Activated T-cell treated with anti-CD3 and anti-CD28 coated beads for 4 hours (primary cell): ENCODE measurements around the gene RELN.

ENCODE experiments used
- DNase-seq: peaks from one replicate; pipeline ENCODE4 v3.0.0-alpha.2; 2020

RELN gene

DNA sequence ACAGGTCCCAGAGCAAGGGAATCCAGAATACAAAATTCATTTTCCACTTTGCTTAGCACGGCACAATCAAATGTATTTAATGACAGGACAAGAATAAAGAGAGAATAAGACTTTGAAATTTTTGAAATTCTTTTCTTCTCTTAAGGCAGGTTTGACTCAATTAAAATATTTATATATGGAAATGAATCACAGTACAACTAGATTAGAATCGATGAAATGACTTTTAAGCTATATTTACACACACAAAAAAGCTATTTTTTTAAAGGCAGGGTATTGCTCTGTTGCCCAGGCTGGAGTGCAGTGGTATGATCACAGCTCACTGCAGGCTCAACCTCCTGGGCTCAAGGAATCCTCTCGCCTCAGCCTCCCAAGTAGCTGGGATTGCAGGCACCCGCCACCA lies 278.0 kb downstream of the RELN start:
- no peak for DNase-seq

DNA sequence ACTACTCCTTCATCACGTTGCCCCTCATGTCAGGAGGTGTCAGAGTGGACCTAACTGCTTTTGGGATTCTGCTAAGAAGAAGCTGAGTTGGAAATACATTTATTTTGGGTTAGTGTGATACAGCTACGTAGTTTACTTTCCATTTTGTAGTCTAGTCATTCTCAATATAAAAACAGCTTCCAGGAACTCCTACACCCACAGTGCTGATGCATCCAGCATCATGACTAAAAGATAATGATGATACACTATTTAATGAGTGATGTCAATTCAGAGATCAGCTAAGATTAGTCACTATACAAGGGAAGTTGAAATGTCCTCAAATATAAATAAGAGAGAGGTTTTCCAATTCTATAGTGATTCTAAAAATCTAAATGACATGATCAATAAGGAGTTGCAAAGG lies 279.2 kb downstream of the RELN start:
- no peak for DNase-seq

DNA sequence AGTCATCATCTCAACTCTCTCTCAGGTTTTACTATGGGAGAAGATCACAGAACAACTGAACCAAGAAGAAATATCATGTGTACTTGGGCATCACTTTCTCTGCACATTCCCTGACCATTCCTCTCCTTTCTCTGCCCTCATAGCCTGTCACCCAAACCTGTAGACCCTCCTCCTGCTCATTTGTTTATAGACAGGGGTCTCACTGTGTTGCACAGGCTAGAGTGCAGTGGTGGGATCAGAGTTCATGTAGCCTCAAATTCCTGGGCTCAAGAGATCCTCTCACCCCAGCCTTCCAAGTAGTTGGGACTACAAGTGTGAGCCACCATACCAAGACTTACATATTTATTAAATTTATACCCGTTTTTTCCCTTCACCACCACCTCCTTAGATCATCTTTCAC lies 282.7 kb downstream of the RELN start:
- DNase-seq: no peak

DNA sequence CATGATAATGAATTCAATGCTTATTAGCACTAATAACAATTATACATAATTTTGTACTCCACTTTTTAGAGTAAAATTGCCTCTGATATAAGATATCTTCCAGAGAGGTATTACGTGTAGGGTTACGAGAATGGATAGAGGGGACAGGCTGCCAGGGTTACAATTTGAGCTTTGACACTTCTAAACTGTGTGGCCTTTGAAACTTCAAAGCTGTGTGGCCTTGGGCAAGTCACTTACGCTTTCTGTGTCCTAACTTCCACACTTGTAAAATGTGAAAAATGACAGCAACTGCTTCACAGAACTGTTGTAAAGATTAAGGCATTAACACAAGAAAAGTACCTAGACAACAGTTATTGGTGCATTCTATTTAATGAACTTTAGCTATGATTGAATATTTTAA lies 283.9 kb downstream of the RELN start:
- DNase-seq: no peak

DNA sequence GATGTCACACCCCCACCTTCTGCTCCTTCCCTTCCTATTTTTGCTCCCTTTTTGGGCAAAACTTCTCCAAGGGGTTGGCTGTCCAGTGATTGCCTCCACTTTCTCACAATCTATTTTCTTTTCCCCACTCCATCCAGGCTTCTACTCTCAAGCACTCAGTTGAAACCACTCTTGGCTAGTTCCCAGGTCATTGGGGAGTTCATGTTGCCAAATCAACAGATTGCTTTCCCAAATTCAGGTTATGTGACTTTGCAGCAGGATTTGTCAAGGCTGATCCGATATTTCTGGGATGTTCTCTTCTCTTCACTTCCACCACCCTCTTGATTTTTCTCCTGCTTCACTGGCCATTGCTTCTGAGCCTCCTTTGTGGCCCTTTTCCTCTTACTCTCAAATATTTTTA lies 284.8 kb downstream of the RELN start:
- no peak for DNase-seq

DNA sequence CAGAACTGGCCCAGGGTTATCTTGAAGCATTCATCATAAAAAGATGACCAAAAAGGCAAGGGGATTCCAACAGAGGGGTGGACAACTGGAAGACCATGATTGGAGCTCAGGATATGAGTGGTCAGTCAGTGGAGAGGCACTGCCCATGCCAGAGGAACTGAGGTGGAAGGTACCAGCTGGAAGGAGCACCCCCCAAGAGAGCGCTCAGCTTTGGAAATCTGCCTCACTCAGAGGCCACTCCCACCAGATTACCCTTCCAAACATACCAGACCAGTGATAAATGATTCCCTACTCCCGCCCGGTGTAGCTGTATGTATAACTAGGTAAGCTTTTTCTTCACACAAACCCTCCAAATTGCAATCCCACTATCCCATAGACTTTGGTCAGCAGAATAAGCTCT lies 286.5 kb downstream of the RELN start:
- no peak for DNase-seq

DNA sequence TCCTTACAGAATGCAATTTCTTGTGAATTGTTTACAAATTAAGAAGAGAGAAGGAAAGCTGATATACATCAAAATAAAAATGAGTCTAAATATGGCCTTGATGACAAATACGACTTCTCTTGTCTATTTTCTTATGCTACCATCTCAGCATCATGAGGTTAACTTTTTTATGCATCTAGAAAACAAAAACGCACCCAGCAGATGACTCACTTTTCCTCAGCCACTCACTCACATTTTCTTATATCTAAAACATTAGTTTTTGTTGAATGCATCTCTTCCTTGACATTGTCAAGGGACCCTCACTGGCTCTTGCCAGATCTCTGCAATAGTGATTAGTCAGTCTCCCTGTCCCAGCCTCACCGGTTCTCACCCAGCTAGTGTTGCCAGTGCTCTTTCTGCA lies 287.0 kb downstream of the RELN start:
- DNase-seq: no peak

DNA sequence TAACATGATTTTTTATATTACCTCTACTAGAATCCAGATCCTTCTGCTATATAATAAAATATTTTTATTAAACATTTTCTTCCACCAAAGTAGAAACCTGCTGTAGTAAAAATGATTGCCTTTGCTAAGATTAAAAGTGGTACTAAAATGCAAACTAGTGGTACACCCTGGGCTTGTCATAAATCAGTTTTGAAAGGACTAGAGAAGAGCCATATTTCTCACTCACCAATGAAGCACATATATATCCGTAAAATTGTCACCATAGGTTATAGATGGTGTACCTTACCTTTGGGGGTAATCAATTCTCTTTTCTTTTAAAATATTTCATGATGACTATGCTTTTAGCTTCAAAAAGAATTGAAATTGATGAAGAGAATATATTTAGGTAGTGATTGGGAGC lies 290.4 kb downstream of the RELN start:
- DNase-seq: no peak

DNA sequence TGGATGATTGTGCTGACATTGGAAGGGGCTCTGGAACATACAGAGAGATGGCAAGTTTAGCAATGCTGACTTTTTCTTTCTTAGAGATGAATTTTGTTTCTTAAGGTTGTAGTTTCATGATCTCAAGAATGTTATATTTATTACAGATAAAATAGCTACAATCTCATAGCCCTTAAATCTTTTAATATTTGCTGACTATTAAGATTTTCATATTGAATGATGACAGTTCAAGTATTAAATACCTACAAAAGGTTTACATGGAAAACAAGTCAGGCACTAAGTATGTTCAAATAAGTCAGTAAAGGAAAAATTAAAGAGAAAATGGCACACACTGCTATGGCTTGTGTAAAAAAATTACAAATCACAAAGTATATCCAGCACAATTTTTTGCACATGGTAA lies 291.4 kb downstream of the RELN start:
- no peak for DNase-seq

DNA sequence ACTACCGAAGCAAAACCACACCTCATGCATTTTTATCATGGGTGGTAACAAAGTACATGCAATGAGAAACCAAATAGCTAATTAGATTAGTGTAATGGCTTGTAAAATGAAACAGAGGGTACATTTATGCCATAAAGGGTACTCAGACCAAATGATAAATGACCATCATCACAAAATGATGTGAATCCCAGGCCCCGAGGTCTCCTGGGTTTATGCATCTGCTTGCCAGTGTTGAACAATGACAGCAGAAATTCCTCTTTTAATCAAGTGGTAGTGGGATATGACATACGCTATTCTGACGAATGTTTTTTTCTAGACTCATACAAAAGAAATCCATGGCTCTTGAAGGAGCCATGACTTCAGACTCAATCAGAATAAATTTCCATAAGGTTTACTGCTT lies 293.9 kb downstream of the RELN start:
- DNase-seq: no peak

DNA sequence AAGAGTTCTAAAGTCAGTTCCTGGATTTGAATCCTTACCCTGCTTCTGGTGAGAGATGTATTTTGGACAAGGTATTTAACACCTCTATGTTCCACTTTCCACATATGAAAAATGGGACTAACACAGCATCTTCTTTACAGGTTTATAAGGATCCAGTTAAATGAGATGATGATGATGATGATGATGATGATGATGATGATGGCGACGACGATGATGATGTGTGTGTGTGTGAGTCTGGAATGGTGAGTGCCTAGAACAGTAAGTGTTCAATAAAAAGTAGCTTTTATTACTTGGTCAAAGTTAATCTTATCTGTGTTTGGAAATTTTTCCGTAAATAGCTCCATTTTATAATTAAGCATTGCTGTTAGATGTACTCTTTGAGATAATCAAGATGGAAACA lies 295.2 kb downstream of the RELN start:
- DNase-seq: no peak

DNA sequence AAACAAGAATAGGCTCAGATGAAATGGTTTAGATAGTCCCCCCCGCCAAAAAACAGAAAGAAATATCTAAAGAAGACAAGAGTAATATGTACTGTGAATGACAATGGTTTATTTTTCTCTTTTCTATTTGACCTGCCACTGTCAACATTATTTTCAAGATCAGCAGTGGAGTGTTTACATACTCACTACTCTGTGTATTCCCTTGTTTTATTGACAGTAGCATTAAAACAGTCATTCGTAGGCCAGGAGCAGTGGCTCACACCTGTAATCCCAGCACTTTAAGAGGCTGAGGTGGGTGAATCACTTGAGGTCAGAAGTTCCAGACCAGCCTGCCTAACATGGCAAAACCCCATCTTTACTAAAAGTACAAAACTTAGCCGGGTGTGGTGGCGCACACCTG lies 298.2 kb downstream of the RELN start:
- no peak for DNase-seq

DNA sequence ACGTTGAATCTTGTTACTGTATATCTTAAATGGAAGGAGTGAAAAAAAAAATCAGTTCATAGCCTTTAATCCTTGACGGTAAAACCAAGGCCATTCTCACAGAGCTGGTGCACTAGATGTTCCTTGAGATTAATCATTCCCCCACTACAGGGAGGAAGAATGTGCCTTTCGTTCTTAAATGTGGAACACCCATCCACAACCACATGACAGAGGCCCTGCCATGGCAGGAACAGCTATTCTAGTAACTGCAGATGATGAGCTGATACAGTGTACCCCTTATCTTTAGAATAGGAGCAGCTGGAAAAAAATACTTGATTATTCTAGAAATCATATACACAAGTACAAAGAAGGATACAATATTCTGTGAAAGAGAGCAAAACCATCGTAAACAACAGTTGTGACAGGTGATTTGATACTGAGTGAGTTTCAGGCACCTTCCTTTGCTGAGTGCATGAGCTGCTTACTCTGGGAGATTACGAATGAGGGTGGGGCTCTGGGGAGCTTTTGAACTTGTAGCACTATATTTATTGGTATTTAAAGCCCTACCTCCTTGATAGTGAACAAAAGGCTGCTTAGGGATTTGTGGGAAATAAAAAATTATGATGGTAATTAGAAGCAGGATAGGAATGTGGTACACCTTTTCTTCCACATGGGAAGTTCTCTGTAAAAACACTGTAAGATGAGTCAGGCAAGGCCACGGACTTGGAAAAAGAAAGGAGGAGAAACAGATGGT lies 299.1 kb downstream of the RELN start:
- no peak for DNase-seq

DNA sequence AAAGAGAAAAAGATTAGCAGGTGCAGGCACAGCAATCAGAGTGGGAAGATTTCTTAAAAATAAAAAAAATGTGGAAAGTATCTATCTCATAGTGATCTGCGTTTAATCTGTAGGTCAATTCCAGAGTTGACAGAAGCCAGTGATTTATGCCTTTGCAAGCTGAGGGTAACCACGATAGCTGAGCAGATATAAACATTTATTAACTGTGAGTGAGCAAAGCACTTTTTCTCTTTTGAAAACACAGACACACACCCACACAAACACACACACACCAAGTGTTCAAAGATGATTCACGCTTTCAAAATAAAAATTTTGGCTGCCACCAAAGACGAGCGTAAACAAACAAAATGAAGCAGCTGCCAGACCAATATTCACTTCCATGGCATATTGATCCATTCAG lies 300.2 kb downstream of the RELN start:
- no peak for DNase-seq

DNA sequence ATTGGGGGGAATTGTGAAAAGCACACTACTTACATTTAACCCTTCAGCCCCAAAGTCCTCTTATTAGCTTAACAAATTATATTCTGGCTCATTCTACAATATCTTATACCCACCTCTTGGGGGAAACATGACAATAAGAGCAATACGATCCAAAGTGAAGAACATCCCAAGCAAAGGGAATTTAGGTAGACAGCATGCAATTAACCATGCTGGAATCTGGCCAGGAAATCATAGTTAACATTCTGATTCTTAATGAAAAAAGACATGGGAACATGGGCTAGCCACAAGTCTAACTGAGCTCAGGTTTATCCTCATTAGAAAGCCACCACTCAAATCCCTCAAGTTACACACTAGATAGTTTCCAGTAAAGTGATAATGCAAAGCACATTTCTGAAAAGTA lies 301.5 kb downstream of the RELN start:
- DNase-seq: no peak

DNA sequence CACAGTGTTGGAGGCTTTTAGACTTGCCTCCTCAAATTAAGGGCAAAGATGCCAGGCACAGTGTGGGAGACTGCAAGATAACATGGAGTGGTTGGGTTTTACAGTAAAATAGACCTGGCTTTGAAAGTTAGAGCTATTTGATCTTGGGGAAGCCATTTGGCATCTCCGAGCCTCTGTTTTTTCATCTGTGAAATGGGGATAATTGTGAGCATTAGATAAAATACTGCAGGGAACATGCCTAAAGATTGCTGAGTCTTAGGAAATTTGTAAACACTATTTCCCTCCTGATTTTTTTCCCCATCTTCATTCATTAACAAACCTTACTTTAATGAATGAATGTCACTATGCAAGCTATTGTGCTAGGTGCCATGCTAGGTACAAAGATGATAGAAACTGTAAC lies 302.2 kb downstream of the RELN start:
- DNase-seq: no peak

DNA sequence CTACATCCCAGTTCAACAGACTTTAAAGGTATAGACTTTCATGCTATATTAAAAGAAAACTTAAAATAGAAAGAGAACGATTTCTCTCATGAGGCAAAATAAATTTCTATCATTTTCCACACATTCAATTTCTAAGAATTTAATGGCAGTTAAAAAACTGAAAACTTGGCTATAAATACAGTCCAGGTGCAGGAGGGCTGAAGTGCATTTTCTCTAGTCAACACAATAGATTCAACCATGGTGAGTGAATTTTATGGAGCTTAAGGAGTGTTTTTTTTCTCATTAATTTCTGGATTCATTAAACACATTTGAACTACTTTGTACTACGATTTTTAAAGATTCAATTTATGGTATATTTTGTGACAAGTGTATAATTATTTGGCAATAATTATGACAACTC lies 302.7 kb downstream of the RELN start:
- DNase-seq: no peak

DNA sequence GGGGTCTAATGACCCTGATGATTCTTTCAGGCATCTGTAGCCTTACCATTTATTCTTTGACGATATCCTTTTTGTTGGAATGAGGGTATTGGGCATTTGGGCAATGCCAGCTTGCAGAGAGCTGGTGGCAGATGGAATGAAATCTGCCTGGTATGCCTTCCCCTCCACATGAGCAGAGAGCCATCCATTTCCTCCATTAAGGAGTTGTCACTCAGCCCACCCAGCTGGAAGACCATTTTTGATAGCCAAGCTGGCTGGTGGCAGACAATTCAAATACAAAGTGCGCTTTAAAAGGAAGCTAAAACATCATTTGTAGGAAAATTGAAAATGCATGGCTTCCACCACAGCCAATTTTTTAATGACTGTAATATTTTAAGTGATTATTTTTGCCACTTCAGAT lies 303.4 kb downstream of the RELN start:
- no peak for DNase-seq

DNA sequence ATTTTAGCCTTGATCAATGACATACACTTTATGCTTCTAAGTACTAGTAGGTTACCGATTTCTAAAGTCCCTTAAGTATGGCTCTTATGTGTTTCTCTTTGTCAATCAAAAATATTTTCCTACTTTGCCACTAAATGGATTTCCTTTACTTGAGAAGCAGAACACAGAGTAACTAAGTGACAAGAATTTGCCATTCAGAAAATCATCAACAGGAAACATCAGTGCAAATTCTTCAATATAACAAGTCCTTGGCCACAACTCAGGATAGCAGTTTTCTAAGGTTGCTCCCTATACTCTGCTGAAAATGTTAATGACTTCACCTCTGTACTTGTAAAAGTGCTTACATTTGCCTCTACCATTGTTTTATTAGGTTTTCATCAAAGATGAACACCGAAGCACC lies 303.8 kb downstream of the RELN start:
- DNase-seq: no peak

DNA sequence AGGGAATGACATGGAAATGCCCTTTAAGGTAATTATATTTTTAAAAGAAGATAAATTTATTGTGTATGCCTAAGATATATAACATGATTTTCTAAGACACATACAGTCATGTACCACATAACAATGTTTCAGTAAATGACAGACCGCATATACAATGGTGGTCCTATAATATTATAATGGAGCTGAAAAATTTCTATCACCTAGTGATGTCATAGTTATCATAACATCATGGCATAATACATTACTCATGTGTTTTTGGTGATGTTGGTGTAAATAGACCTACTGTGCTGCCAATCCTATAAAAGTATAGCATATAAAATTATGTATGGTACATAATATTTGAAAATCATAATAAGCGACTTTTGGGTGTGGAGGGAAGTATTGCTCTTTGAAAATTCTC lies 306.1 kb downstream of the RELN start:
- no peak for DNase-seq

DNA sequence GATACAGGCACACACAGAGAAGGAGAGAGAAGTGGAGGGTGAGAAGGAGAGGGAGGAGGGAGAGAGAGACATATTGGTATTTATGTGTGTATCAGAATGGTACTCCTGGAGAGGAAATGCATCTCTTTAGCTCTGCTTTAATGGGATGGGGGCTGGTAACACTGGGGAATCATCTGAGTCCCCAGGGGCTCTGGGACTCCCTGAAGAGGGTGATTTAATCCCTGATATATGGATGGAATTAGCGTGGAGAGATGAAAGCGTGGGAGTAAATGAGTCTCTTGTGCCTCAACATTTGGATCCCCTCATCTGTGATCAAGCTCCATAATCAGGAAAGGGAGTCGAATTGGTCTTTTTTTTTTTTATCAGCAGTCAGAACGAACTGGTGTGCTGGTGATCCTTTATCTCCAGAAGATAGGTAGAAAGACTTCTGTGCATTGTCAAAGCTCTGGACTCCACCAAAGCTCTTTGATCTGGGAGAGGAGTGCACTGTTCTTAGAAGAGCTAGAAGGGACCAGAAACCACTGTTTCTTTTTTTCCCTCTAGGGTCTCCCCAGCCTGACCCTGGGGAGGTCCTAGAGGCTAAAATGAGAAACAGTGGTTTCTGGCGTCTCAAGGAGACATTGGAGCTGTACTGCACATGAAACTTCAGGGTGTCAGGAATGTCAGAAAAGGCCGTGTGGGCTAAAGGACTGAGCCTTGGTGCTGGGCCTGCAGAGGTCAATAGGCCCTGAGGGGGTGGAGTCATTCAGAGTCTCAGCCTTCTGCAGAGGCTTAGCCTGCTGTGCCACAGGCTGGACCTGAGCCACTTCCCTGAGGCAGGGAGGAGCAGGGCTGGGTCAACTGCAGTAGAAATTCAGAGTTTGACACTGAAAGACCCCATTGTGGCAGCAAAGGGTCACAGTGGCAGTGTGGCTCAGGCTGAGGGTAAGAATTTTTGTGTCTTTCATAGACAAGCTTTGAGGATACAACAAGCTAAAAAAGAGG lies 309.0 kb downstream of the RELN start:
- DNase-seq: no peak

DNA sequence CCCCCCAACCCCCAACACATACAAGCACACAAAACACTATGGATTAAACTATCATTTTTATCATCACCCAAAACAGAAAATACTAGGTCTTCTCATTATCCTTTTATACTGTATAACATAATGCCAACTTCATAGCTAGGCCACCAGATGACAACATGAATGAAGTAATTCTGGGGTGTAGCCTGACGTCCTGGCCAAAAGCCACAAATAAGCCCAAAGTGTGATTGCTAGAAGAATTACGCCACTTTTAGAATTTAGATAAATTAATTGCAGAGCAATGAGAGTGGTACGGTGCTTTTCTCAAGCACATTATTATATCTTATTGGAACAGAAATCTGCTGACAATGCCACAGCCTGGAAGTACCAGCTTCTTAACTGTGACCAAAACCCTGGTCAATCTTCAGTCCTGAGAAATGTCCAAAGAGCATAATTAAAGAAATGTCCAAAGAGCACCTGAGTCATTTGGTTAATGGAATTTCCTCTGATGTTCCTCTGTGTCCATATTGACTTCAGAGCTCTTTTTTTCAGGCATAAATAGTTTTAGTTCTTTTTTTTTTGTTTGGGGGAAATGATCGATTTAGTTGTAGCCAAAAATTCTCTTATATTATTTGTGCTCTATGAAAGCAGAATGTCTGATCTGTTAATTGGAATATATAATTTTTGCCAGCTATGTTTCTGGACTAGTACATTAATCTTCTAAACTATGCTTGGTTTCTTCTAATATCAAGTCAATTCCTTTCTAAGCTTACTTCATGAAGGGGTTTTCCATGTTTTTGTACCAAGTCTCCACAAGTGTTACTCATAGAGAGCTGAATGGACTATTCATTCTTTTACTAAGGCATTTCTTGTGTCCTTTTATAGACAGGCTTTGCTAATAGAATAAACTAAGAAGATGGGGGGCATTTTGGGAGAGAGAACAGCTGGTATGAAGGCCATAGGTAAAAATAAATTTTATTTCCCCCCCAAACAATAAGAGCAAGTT lies 310.0 kb downstream of the RELN start:
- no peak for DNase-seq

DNA sequence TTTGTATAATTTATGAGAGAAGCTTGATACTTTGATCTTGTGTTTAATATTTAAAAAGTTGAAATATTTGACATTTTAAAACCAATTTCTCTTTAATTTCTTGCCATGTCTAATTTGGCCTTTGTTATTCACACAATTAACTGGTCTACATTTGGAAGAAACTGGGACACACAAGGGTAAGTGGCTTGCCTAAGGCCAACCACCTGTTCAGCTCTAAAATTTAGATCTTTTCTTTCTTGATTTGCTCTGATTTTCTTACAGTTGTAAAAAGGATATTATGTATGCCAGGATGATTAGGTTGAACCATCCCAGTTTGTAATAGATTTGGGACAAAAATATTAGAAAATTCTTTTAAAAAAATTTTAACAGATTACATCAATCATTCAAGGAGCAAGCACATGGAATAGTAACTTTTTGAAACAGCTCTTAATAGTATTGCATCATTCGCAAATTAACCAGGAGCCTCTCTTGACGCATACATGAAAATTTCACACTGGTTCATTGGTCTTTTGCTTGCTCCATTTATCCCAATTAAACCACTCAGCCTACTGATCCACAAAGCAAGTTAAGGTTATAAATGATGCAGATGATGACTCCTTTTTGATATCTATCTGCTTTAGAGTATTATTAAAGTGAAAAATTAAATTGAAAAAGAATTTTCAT lies 321.0 kb downstream of the RELN start:
- DNase-seq: no peak
